Measurements from ENCODE around the gene TMEM45B.
"Not testable (repeated sequence)": the region's sequence is repeated elsewhere in the genome, so short reads cannot be mapped to it uniquely, and the experiment has no call there.

Gene TMEM45B

DNA sequence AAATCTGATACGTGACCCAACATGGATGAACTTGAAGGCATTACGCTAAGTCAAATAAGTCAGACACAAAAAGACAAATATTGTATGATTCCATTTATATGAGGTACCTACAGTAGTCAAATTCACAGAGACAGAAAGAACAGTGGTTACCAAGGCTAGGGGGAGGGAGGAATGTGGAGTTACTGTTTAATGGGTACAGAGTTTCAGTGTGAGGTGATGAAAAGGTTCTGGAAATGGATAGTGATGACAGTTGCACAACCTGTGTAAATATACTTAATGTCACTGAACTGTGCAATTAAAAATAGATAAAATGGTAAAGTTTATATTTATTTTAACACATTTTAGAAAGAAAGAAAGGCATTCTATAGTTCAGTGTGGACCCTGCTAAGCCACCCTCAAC is 24.1 kb upstream of the TMEM45B start:
- TF ChIP-seq, protein P1, sequence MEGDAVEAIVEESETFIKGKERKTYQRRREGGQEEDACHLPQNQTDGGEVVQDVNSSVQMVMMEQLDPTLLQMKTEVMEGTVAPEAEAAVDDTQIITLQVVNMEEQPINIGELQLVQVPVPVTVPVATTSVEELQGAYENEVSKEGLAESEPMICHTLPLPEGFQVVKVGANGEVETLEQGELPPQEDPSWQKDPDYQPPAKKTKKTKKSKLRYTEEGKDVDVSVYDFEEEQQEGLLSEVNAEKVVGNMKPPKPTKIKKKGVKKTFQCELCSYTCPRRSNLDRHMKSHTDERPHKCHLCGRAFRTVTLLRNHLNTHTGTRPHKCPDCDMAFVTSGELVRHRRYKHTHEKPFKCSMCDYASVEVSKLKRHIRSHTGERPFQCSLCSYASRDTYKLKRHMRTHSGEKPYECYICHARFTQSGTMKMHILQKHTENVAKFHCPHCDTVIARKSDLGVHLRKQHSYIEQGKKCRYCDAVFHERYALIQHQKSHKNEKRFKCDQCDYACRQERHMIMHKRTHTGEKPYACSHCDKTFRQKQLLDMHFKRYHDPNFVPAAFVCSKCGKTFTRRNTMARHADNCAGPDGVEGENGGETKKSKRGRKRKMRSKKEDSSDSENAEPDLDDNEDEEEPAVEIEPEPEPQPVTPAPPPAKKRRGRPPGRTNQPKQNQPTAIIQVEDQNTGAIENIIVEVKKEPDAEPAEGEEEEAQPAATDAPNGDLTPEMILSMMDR (IDR thresholded peaks at IDR 0.05; ENCODE audit: insufficient read depth, low read depth, low read length, missing control alignments): no peak
- no peak for DNase-seq (ENCODE audit: low read depth)
- no peak overlapping the region for H3K4me3 ChIP-seq (ENCODE audit: low read depth, low read length)

DNA sequence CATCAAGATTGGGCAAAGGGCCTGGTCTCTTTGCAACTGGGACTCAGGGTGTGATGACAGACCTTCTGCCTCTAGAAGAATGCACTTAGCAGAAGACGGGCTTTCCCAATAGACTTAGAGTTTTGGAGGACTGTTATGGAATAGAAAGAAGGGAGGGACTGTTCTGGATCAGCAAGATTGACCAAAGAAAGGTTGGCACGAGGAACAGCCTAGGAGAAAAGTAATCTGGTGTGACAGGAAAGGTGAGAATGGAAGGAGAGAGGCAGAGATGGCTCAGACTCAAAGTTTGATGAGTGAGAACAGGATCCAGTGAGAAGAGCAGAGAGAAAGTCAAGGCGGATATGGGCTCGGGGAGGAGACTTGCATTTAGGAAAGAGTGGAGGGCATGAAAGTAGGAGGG is 23.0 kb upstream of the TMEM45B start:
- TF ChIP-seq, protein P1 (IDR thresholded peaks at IDR 0.05; ENCODE audit: insufficient read depth, low read depth, low read length, missing control alignments): no peak
- DNase-seq (ENCODE audit: low read depth): no peak
- no peak overlapping the region for H3K4me3 ChIP-seq (ENCODE audit: low read depth, low read length)

DNA sequence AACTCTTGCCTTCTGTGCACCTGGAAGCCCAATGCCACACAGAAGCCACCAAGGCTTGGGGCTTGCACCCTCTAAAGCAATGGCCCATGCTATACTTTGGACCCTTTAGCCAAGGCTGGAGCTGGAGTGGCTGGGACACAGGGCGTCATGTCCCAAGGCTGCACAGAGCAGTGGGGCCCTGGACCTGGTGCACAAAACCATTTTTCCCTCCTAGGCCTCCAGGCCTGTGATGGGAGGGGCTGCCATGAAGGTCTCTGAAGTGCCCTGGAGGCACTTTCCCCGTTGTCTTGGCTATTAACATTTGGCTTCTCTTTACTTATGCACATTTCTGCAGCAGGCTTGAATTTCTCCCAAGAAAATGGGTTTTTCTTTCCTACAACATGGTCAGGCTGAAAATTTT is 20.6 kb upstream of the TMEM45B start:
- TF ChIP-seq, protein P1 (IDR thresholded peaks at IDR 0.05; ENCODE audit: insufficient read depth, low read depth, low read length, missing control alignments): no peak
- H3K4me3 ChIP-seq (ENCODE audit: low read depth, low read length): no peak overlapping the region
- DNase-seq (ENCODE audit: low read depth): no peak

DNA sequence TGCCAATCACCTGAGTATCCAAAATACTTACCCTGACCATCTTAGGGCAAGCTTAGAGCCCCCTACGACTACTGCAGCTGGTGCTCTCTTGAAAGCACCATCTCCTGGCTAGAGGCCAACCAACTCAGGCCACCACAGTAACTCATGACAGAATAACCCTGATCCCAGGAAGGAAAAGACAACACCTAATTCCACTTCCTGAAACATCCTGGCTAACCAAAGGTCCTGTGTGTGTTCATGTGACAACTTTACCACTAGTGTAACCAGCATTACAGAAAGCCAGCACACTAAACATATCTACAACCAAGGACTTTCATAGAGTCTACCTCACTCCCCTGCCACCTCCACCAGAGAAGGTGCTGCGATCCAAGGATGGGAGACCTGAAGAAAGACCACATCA is 17.4 kb upstream of the TMEM45B start:
- no peak for DNase-seq (ENCODE audit: low read depth)
- no peak overlapping the region for H3K4me3 ChIP-seq (ENCODE audit: low read depth, low read length)

DNA sequence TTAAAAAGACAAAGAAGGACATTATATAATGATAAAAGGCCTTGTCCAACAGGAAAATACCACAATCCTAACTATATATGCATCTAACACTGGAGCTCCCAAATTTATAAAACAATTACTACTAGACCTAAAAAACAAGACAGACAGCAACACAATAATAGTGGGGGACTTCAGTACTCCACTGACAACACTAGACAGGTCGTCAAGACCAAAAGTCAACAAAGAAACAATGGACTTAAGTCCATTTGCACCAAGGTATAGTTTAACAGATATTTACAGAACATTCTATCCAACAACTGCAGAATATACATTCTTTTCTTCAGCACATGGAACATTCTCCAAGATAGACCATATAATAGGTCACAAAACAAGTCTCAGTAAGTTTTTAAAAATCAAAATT is 15.5 kb upstream of the TMEM45B start:
- not testable (repeated sequence) for DNase-seq (ENCODE audit: low read depth); H3K4me3 ChIP-seq (ENCODE audit: low read depth, low read length)

More for the DNA sequence above, 17.4 kb upstream of the TMEM45B start:
- TF ChIP-seq, protein P1 (IDR thresholded peaks at IDR 0.05; ENCODE audit: insufficient read depth, low read depth, low read length, missing control alignments): no peak

DNA sequence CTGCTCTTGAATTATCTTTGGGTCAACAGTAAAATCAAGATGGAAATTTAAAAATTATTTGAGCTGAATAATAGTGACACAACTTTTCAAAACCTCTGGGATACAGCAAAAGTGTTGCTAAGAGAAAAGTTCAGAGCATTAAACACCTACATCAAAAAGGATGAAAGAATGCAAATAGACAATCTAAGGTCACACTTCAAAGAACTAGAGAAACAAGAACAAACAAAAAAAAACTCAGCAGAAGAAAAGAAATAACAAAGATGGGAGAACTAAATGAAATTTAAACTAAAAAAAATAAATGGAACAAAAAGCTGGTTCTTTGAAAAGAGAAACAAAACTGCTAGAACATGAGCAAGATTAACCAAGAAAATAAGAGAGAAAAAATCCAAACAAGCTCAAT is 15.0 kb upstream of the TMEM45B start:
- no peak overlapping the region for H3K4me3 ChIP-seq (ENCODE audit: low read depth, low read length)
- no peak for DNase-seq (ENCODE audit: low read depth)
- TF ChIP-seq, protein P1 (IDR thresholded peaks at IDR 0.05; ENCODE audit: insufficient read depth, low read depth, low read length, missing control alignments): no peak

DNA sequence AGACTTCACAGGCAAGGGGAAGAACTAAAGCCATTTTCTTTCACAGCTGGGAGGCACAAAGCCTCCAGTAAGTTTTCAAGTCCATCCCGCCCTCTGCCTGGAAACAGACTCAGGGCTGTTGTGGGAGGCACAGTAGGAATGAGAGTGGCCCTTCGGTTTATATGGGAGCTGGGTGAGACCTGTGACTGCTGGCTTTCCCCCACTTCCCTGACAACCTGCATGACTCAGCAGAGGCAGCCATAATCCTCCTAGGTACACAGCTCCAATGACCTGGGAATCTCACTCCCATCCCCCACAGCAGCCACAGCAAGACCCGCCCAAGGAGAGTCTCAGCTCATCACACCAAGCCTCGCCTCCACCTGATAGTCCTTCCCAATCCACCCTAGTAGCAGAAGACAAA is 12.1 kb upstream of the TMEM45B start:
- TF ChIP-seq, protein P1 (IDR thresholded peaks at IDR 0.05; ENCODE audit: insufficient read depth, low read depth, low read length, missing control alignments): no peak
- no peak overlapping the region for H3K4me3 ChIP-seq (ENCODE audit: low read depth, low read length)
- no peak for DNase-seq (ENCODE audit: low read depth)

Measured in GM12865 (cell line).